MM.1S (cell line): ENCODE data around the gene ITPRID1.

ENCODE experiments used
- EZH2 ChIP-seq: fragments of 300-600 bp; sonication (generic); optimal IDR thresholded peaks from 2 replicates; pipeline ENCODE3; 2017; ENCODE audit warnings: low read depth, mild to moderate bottlenecking, antibody characterized with exemption, low read length, mixed read lengths
- EZH2phosphoT487 ChIP-seq: fragments of 300-600 bp; sonication (generic); IDR thresholded peaks from 2 replicates; pipeline ENCODE4 v1.6.1; 2018; ENCODE audit warnings: antibody characterized with exemption, low read length
- TF ChIP-seq, protein P1 (sequence below): fragments of 300-600 bp; sonication (generic); IDR thresholded peaks from 2 replicates; pipeline ENCODE4 v1.5.1; 2016; ENCODE audit warnings: antibody characterized with exemption, low read length, mixed read lengths

DNA sequence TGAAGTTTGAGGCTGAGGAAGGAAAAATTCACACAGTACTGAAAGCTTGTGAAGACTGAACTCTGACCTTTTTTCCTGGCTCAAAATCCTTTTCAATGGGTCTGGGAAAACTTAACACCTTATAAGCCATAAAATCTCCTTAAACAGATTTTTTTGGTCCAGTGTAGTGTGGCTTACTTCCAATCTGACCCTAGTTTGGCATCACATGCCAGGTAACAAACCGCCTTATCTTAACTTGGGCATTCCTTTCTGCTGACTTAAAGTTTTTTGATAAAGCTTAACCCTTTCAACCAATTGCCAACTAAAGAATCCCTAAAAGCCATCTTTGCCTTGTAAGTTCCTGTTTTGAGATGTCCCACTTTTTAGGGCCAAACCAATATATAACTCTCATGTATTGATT lies 13.2 kb upstream of the ITPRID1 start:
- TF ChIP-seq, protein P1, sequence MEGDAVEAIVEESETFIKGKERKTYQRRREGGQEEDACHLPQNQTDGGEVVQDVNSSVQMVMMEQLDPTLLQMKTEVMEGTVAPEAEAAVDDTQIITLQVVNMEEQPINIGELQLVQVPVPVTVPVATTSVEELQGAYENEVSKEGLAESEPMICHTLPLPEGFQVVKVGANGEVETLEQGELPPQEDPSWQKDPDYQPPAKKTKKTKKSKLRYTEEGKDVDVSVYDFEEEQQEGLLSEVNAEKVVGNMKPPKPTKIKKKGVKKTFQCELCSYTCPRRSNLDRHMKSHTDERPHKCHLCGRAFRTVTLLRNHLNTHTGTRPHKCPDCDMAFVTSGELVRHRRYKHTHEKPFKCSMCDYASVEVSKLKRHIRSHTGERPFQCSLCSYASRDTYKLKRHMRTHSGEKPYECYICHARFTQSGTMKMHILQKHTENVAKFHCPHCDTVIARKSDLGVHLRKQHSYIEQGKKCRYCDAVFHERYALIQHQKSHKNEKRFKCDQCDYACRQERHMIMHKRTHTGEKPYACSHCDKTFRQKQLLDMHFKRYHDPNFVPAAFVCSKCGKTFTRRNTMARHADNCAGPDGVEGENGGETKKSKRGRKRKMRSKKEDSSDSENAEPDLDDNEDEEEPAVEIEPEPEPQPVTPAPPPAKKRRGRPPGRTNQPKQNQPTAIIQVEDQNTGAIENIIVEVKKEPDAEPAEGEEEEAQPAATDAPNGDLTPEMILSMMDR, result no peak
- TF ChIP-seq EZH2 (no peak), EZH2phosphoT487 (no peak)
